ENCODE measurements around the gene RUFY2.
A peak's percentile ranks its signal among the peaks of the same experiment; 100 is the strongest.

RUFY2 gene

GRCh38 chr10:68364101-68364886, 42.8 kb downstream of the RUFY2 start:
- DNase-seq (ENCODE audit: low spot score) = no peak

- DNase-seq (ENCODE audit: low spot score) = no peak
Measured at GRCh38 chr10:68362590-68362989, 44.5 kb downstream of the RUFY2 start.

- no peak for DNase-seq (ENCODE audit: low spot score)
Measured at GRCh38 chr10:68359189-68359588, 47.9 kb downstream of the RUFY2 start.

- no peak for DNase-seq (ENCODE audit: low spot score)
Measured at GRCh38 chr10:68353537-68353936, 53.5 kb downstream of the RUFY2 start.

- DNase-seq (ENCODE audit: low spot score) = no peak
Measured at GRCh38 chr10:68348265-68348741, 58.8 kb downstream of the RUFY2 start.

- DNase-seq (ENCODE audit: low spot score) = no peak
Measured at GRCh38 chr10:68346774-68347173, 60.3 kb downstream of the RUFY2 start.

- DNase-seq (ENCODE audit: low spot score) = no peak
Measured at GRCh38 chr10:68345621-68346020, 61.5 kb downstream of the RUFY2 start.

- DNase-seq (ENCODE audit: low spot score) = no peak
Measured at GRCh38 chr10:68342909-68343516, 64.1 kb downstream of the RUFY2 start.

GRCh38 chr10:68340358-68341080, 66.6 kb downstream of the RUFY2 start:
- no peak for DNase-seq (ENCODE audit: low spot score)

GRCh38 chr10:68336754-68337351, 70.2 kb downstream of the RUFY2 start:
- DNase-seq (ENCODE audit: low spot score) = no peak

GRCh38 chr10:68334672-68335467, 72.2 kb downstream of the RUFY2 start:
- DNase-seq (ENCODE audit: low spot score) = no peak

GRCh38 chr10:68333440-68334431, 73.3 kb downstream of the RUFY2 start:
- DNase-seq (ENCODE audit: low spot score) = no peak

- no peak for DNase-seq (ENCODE audit: low spot score)
Measured at GRCh38 chr10:68333058-68333395, 74.0 kb downstream of the RUFY2 start.

GRCh38 chr10:68332259-68333057, 74.6 kb downstream of the RUFY2 start, which contains the start of gene PBLD:
Gene PBLD, minus strand, starts transcription at chr10:68332928. Its CDS starts 26,084 bp downstream, at chr10:68306844.
- DNase-seq (ENCODE audit: low spot score) = peak; percentile 86

- peak; percentile 99 for DNase-seq (ENCODE audit: low spot score)
Measured at GRCh38 chr10:68331455-68332258, 75.4 kb downstream of the RUFY2 start, which contains the start of gene HNRNPH3. Gene HNRNPH3, plus strand, starts transcription at chr10:68332064. Its CDS starts 5,158 bp downstream, at chr10:68337222.

GRCh38 chr10:68330852-68331454, 76.1 kb downstream of the RUFY2 start:
- DNase-seq (ENCODE audit: low spot score) = peak; percentile 70

- DNase-seq (ENCODE audit: low spot score) = no peak
Measured at GRCh38 chr10:68329506-68329861, 77.6 kb downstream of the RUFY2 start.

Measured in left forelimb (tissue), 1 donor.